Lung (tissue), 12 donors: ENCODE results near the gene GRN. TPM values are rescaled to one million over a fixed set of nuclear protein-coding genes. Genes with fewer than 3 reads are reported as not detected.
A peak's percentile ranks its signal among the peaks of the same experiment; 100 is the strongest.

Experiments
- ATAC-seq: fragments of 200-7000 bp; cut with Tn5 transposase; one replicate; pipeline ENCODE4 v1.9.1; 2020; ENCODE audit warnings: moderate number of reproducible peaks; ENCODE audit not compliant: insufficient read depth, low FRiP score
- DNase-seq, 3 donors: peaks; one replicate each; pipeline ENCODE4 v3.0.0-alpha.2; 2013 to 2017
- H3K27ac ChIP-seq, 2 donors: one replicate each; pipeline ENCODE4 v1.5.1; 2013; ENCODE audit warnings: mild to moderate bottlenecking in 2 of 2, moderate library complexity in 2 of 2, control low read depth in 1 of 2, inconsistent platforms in 1 of 2, low read depth in 1 of 2, low read length in 1 of 2
- H3K27me3 ChIP-seq, 3 donors: one replicate each; pipeline ENCODE4 v1.5.1; 2013; ENCODE audit warnings: low read length in 2 of 3; ENCODE audit not compliant: control insufficient read depth in 3 of 3, insufficient read depth in 3 of 3
- H3K36me3 ChIP-seq, 4 donors: one replicate each; pipeline ENCODE4 v1.5.1; 2013; ENCODE audit warnings: low read length in 4 of 4, mild to moderate bottlenecking in 1 of 4, moderate library complexity in 1 of 4; ENCODE audit not compliant: control insufficient read depth in 4 of 4, insufficient read depth in 4 of 4
- H3K4me1 ChIP-seq, 5 donors: one replicate each; pipeline ENCODE4 v1.5.1; 2013; ENCODE audit warnings: low read length in 5 of 5, mild to moderate bottlenecking in 2 of 5, moderate library complexity in 1 of 5; ENCODE audit not compliant: control insufficient read depth in 5 of 5, insufficient read depth in 5 of 5
- H3K4me3 ChIP-seq: one replicate; pipeline ENCODE4 v1.5.1; 2013; ENCODE audit warnings: mild to moderate bottlenecking, control low read depth, moderate library complexity
- H3K9ac ChIP-seq, 2 donors: one replicate each; pipeline ENCODE4 v1.5.1; 2013; ENCODE audit warnings: low read length in 2 of 2, control low read depth in 1 of 2; ENCODE audit not compliant: insufficient read depth in 1 of 2
- H3K9me3 ChIP-seq, 4 donors: one replicate each; pipeline ENCODE4 v1.5.1; 2013; ENCODE audit warnings: low read length in 3 of 4, mild to moderate bottlenecking in 1 of 4, moderate library complexity in 1 of 4; ENCODE audit not compliant: control insufficient read depth in 4 of 4, insufficient read depth in 3 of 4
- WGBS, 2 donors: extraction: QIAGEN DNeasy Blood & Tissue Kit; methylation state at CpG; one replicate each; pipeline ENCODE4 v1.1.7; 2013; 5-methylcytosine and 5-hydroxymethylcytosine counted together
- polyA plus RNA-seq, 2 donors: library from polyadenylated mRNA; stranded (reverse); fragments of 200-250 nt; gene quantifications; one replicate each; pipeline ENCODE4 v1.2.1, GENCODE V29; 2013
- total RNA-seq, 2 donors: library from RNA; depleted of rRNA in 1 of 2; stranded (reverse); fragments of >200 nt in 1 of 2; gene quantifications; one replicate each; pipeline ENCODE4 v1.2.1, GENCODE V29; 2014 to 2021
- TF ChIP-seq, protein P1 (sequence below): IDR thresholded peaks from 2 replicates; pipeline ENCODE4 v1.5.1; 2012; ENCODE audit warnings: mild to moderate bottlenecking; ENCODE audit errors: control extremely low read depth, extremely low read depth
- donor health status: control.
- donor health status: control.
- donor health status: Bipolar disorder and iron deficiency.
- donor health status: healthy.
- donor health status: DM: yes; HTN: yes; CAD: no.

The GRN gene
- total and polyA plus RNA-seq, 4 donors = 160 to 753 (median 510) TPM

DNA sequence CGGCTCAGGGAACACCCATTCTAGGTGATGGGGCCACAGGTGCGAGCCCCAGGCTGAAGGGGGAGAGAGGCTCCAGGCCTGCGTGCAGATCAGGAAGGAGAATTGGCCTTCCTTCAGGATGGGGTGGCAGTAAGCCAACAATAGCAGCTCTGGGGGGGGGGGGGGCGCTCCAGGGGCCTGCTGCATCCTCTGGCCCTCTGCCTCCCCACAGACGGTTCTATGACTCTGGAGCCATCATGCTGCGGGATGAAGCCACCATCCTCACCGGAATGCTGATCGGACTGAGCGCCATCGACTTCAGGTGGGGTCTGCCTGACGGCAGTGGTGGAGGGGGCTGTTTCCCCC lies 30.6 kb upstream of the GRN start:
- Histone ChIP-seq H3K27me3 (peaks cover 6 to 51% (median 35%) of the 10 kb centered on the region in 3 donors), H3K36me3 (peaks cover 0 to under 1% (median 0%) of the 10 kb centered on the region in 4 donors), H3K9ac (no peak overlapping the region), H3K9me3 (peaks cover 0 to 3% (median 0%) of the 10 kb centered on the region in 4 donors), H3K4me3 (no peak overlapping the region), H3K4me1 (peaks cover 0 to 9% (median 4%) of the 10 kb centered on the region in 5 donors), H3K27ac (no peak overlapping the region)
- DNase-seq = no peak
- 31 to 36% methylated on average over 10 to 11 of the region's 11 CpGs for WGBS, 2 donors
- no peak for ATAC-seq
- TF ChIP-seq, protein P1, sequence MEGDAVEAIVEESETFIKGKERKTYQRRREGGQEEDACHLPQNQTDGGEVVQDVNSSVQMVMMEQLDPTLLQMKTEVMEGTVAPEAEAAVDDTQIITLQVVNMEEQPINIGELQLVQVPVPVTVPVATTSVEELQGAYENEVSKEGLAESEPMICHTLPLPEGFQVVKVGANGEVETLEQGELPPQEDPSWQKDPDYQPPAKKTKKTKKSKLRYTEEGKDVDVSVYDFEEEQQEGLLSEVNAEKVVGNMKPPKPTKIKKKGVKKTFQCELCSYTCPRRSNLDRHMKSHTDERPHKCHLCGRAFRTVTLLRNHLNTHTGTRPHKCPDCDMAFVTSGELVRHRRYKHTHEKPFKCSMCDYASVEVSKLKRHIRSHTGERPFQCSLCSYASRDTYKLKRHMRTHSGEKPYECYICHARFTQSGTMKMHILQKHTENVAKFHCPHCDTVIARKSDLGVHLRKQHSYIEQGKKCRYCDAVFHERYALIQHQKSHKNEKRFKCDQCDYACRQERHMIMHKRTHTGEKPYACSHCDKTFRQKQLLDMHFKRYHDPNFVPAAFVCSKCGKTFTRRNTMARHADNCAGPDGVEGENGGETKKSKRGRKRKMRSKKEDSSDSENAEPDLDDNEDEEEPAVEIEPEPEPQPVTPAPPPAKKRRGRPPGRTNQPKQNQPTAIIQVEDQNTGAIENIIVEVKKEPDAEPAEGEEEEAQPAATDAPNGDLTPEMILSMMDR = no peak

DNA sequence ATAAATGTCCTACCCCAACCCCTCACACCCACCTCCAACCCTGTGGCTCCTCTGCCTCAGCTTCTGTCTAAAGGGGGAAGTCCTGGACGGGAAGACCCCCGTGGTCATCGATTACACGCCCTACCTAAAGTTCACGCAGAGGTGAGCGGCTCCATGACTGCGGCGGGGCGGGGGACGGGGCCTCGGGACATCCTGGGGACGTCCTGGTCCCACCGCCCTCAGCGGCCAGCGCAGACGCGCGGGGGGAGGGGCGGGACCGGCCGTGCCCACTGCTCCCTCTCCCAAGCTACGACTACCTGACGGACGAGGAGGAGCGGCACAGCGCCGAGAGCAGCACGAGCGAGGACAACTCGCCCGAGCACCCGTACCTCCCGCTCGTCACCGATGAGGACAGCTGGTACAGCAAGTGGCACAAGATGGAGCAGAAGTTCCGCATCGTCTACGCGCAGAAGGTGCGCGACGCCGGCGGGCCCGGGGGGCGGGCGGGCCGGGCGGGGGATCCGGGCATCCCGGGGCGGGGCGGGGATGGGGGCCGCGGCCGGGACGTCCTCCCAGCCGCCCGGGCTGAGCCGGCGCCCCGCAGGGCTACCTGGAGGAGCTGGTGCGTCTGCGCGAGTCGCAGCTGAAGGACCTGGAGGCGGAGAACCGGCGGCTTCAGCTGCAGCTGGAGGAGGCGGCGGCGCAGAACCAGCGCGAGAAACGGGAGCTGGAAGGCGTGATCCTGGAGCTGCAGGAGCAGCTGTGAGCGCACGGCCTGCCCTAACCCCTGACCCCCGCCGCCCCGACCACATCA lies 30.0 kb upstream of the GRN start:
- no peak overlapping the region for H3K4me3 ChIP-seq
- peak in 2 of 3 donors; percentile 36 to 40 for DNase-seq
- ATAC-seq = no peak

DNA sequence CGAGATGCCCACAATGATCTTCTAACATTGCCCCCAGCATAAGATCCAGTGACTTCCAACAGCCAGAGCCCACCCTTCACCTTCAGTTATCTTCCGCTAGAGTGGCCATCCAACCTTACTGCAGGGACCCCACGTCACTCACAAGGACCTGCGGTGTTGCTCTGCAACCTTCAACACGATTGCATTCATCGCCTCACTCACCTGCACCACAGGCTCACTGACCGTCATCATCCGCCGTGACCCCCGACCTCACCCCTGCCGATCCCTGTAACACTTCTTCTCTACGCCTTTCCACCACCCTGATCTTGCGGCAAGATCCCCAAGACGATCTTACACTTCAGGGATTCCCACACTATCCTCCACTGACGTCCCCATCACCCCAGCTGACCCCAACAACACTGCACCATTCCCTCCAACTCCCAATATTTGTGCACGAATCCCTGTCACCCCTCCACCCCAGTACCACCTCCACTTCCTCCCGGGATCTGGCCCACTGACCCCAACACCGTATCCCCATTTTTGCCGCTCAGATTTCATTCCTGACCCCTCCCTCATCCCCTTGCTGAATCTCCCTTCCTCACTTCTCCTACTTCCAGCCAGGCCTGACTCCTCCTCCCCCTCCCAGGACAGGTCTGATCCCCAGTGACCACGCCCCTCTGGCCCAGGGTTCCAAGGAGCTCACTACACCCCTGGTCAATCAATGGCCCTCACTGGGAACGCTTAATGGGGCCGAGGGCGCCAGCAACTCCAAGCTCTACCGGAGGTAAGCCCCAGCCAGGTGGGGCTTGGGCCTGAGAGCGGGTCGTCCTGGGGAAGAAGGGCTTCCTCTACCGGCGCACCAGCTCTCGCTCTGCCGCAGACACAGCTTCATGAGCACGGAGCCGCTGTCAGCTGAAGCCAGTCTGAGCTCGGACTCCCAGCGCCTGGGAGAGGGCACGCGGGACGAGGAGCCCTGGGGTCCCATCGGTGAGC lies 29.1 kb upstream of the GRN start:
- H3K9me3 ChIP-seq = peaks cover 0 to 3% (median 0%) of the 10 kb centered on the region in 4 donors
- TF ChIP-seq, protein P1 = no peak
- peaks cover 0 to 9% (median 4%) of the 10 kb centered on the region in 5 donors for H3K4me1 ChIP-seq
- no peak overlapping the region for H3K27ac ChIP-seq
- H3K36me3 ChIP-seq = peaks cover 0 to 15% (median 5%) of the 10 kb centered on the region in 4 donors
- no peak overlapping the region for H3K9ac ChIP-seq
- WGBS, 2 donors = 8 to 9% methylated on average over 38 of the region's 38 CpGs
- DNase-seq (no peak), ATAC-seq (no peak)
- H3K27me3 ChIP-seq = peaks cover 6 to 47% (median 35%) of the 10 kb centered on the region in 3 donors
- H3K4me3 ChIP-seq = no peak overlapping the region

More for the DNA sequence above, 30.0 kb upstream of the GRN start:
- TF ChIP-seq, protein P1 = no peak
- Histone ChIP-seq H3K27me3 (peaks cover 6 to 48% (median 35%) of the 10 kb centered on the region in 3 donors), H3K36me3 (peaks cover 0 to 6% (median 2%) of the 10 kb centered on the region in 4 donors), H3K9me3 (peaks cover 0 to 3% (median 0%) of the 10 kb centered on the region in 4 donors), H3K9ac (no peak overlapping the region), H3K4me1 (peaks cover 0 to 9% (median 4%) of the 10 kb centered on the region in 5 donors), H3K27ac (no peak overlapping the region)
- WGBS, 2 donors = 1% methylated on average over 65 to 81 of the region's 81 CpGs
